ENCODE results near the gene GLRX. TPM values are rescaled to one million over a fixed set of nuclear protein-coding genes. Genes with fewer than 3 reads are reported as not detected.
A peak's percentile ranks its signal among the peaks of the same experiment; 100 is the strongest.

The GLRX gene
- total and polyA plus RNA-seq, 2 of the 13 experiments (the other 11 are each of a cell fraction or from before 2014, with no cell fraction given): 63.8 to 499 TPM

GRCh38 chr5:95846554-95847260 lies 24.2 kb upstream of the GLRX start:
- in situ Hi-C loops (cut with HindIII; ENCODE audit: extremely low pct_ligation_motif_present, low pct_unique_long_range_greater_than_20kb): loop anchor here (5.0 to 25.0 kb wide), 3 partner anchors 69 to 559 kb away; partner anchors contain the start of genes ARSK, MCTP1 and SKIC3
- Histone ChIP-seq H2AFZ (ENCODE audit: low read length) (no peak overlapping the region), H3K4me1 (ENCODE audit: insufficient read depth, low read length) (peaks cover 45% of the 10 kb centered on the region), H3K9me3 (ENCODE audit: low read length) (no peaks in the 10 kb centered on the region), H3K4me2 (ENCODE audit: low read depth, low read length) (no peak overlapping the region), H3K4me3 (replicated peaks in 1 of 3; ENCODE audit: insufficient read depth in 1 of 3, low read depth in 2 of 3, low read length in 3 of 3) (no peak overlapping the region), H3K79me2 (ENCODE audit: insufficient read depth, low read length) (no peaks in the 10 kb centered on the region), H3K27ac (ENCODE audit: extremely low read length, insufficient read depth, low read length) (no peak overlapping the region), H4K20me1 (ENCODE audit: insufficient read depth, low read length) (no peaks in the 10 kb centered on the region), H3K9ac (ENCODE audit: insufficient read depth, low read depth, low read length) (no peak overlapping the region), H3K27me3 (ENCODE audit: control insufficient read depth in 1 of 2, insufficient read depth in 2 of 2, low read length in 2 of 2) (no peaks in the 10 kb centered on the region), H3K36me3 (replicated peaks in 1 of 2; ENCODE audit: control insufficient read depth in 1 of 2, insufficient read depth in 2 of 2, low read length in 2 of 2) (no peaks in the 10 kb centered on the region)
- ATAC-seq: peak; percentile 69
- POLR2A ChIA-PET: no interaction called here
- intact Hi-C loops (cut with micrococcal nuclease; ENCODE audit: unreplicated experiment): loop anchor here (1.0 to 10.0 kb wide), 7 partner anchors 11 to 882 kb away; partner anchors contain the start of genes ARSK and SKIC3
- DNase-seq (ENCODE audit: low spot score): peak; percentile 63
- CTCF ChIA-PET (ENCODE audit: low intra/inter-chr PET ratio, low total read pairs): interaction anchor here (1.6 to 4.4 kb wide), 4 partner anchors 12 to 202 kb away, joined by 10 to 73 read pairs (median 11); no protein-coding TSS in a partner anchor
- WGBS (ENCODE audit: low lambda C conversion rate): 64% methylated on average over 7 of the region's 7 CpGs
- no TSS peak for BruUV-seq (replicated peaks)
- FAIRE-seq: peak; percentile 67
- TF ChIP-seq ARID3A (IDR thresholded peaks at IDR 0.05; ENCODE audit: low read depth, low read length): peak; percentile 47; the same call in 1 of the 2 replicates
- TF ChIP-seq TBX3 (IDR thresholded peaks at IDR 0.05; ENCODE audit: borderline replicate concordance): no peak
- no peak for TF ChIP-seq ZNF777 (CRISPR knock-in tag; IDR thresholded peaks at IDR 0.05)
- peak; percentile 96 for TF ChIP-seq STAG1 (CRISPR knock-in tag; IDR thresholded peaks at IDR 0.05)
- no peak for TF ChIP-seq PCBP2 (optimal IDR thresholded peaks at IDR 0.05; ENCODE audit: low read depth, low read length, poor library complexity, severe bottlenecking)
- peak; percentile 84 for TF ChIP-seq RAD21 (CRISPR knock-in tag; IDR thresholded peaks at IDR 0.05)
- TF ChIP-seq MAZ (IDR thresholded peaks at IDR 0.05; ENCODE audit: borderline replicate concordance, low read depth, low read length): no peak
- 0 out of 2 replicates have a peak, but pooled peaks have one; percentile 25 for TF ChIP-seq MAZ (CRISPR knock-in tag; IDR thresholded peaks at IDR 0.05; ENCODE audit: low read depth)
- no peak for TF ChIP-seq DR1 (CRISPR knock-in tag; IDR thresholded peaks at IDR 0.05)
- 0 out of 2 replicates have a peak, but pooled peaks have one; percentile 10 for TF ChIP-seq FOXA3 (CRISPR knock-in tag; IDR thresholded peaks at IDR 0.05)
- no peak for TF ChIP-seq KLF9 (CRISPR knock-in tag; IDR thresholded peaks at IDR 0.05; ENCODE audit: low read depth)
- TF ChIP-seq HNRNPL (IDR thresholded peaks at IDR 0.05; ENCODE audit: low read depth, low read length): no peak
- TF ChIP-seq ATRX (CRISPR knock-in tag; IDR thresholded peaks at IDR 0.05; ENCODE audit: borderline replicate concordance): no peak
- 0 out of 2 replicates have a peak, but pooled peaks have one; percentile 35 for TF ChIP-seq ELF3 (CRISPR knock-in tag; IDR thresholded peaks at IDR 0.05)
- TF ChIP-seq ERF (CRISPR knock-in tag; IDR thresholded peaks at IDR 0.05): no peak
- no peak for TF ChIP-seq NCOA2 (CRISPR knock-in tag; IDR thresholded peaks at IDR 0.05)
- peak; percentile 62 for TF ChIP-seq CEBPG (CRISPR knock-in tag; IDR thresholded peaks at IDR 0.05)
- TF ChIP-seq SNAPC4 (CRISPR knock-in tag; IDR thresholded peaks at IDR 0.05): no peak
- TF ChIP-seq MTF1 (CRISPR knock-in tag; IDR thresholded peaks at IDR 0.05): no peak
- no peak for TF ChIP-seq RBM39 (IDR thresholded peaks at IDR 0.05; ENCODE audit: low read depth, low read length, poor library complexity, severe bottlenecking)

Measured in HepG2 (cell line).